NCI-H345 treated with DMSO at 0.1 percent for 48 hours (cell line): ENCODE measurements around the gene ZNF277.
"Not testable (repeated sequence)": the region's sequence is repeated elsewhere in the genome, so short reads cannot be mapped to it uniquely, and the experiment has no call there.

ENCODE experiments used
- DNase-seq: peaks from one replicate; lab custom pipeline; 2025; ENCODE audit not compliant: unreplicated experiment; lab: John Stamatoyannopoulos, UW

The ZNF277 gene

DNA sequence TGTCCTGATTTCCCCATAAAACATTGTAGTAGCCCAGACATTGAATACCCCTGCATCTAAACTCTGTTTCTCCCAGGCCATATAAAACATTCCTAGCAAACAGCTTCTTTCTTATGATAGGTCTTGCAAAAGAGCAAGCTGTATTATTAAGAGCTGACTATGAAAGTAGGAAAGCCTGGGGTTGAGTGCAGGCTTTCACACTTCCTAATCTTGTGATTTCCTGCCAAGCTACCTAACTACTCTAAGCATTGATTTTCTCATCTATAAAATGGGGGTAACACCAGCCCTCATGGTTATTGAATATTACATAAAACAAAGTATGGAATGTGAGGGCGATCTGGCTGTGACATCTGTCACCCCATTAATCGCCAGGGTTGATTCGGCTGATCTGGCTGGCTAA lies 81.8 kb downstream of the ZNF277 start:
- no peak for DNase-seq

DNA sequence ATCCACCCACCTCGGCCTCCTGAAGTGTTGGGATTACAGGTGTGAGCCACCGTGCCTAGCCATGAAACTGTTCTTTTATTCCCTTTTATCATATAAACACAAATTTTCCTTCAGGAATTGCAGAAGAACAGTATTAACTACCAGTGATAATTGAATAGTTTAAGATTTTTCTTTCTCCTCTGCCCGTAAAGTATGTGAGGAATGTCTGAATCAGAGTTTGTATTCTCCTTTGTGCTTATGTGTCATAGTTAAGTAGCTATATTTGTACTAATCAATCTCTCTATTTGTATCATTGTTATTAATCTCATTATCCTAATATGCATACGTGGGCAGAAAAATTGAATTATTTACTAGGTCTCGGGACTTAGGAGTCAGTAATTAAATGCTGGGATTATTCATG lies 83.6 kb downstream of the ZNF277 start:
- DNase-seq, result no peak

DNA sequence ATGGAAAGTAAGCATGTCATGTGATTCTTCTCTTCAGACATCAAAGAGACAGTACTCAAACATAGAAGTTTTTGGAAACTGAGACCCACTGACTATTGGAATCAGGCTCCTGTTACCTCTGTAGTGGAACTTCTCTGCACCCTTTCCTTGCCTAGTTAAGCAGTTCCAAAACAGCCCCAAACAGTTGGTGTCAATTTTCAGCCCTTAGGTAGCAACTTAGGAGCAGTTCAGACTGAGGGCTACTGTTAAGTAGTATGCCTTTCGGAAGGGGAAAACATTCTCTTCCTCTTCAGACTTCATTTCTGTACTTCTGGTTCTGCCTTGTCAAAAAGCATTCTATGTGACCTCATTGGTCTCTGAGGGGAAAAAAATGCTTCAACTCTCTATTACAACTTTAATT lies 85.7 kb downstream of the ZNF277 start:
- DNase-seq, result no peak

DNA sequence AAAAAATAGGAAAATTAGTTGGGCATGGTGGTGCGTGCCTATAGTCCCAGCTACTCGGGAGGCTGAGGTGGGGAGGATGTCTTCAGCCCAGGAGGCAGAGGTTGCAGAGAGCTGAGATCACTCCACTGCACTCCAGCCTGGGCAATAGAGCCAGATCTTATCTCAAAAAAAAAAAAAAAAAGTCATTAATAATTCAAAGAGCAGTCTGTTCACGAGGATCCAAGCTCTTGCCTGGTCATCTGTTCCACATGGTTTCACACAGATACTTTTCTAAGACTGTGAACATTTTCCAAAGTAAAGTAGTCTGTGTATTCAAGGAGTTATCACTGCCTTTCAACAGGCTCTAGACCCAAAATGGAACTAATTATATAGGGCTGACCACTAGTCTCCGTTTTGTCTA lies 86.9 kb downstream of the ZNF277 start:
- no peak for DNase-seq

DNA sequence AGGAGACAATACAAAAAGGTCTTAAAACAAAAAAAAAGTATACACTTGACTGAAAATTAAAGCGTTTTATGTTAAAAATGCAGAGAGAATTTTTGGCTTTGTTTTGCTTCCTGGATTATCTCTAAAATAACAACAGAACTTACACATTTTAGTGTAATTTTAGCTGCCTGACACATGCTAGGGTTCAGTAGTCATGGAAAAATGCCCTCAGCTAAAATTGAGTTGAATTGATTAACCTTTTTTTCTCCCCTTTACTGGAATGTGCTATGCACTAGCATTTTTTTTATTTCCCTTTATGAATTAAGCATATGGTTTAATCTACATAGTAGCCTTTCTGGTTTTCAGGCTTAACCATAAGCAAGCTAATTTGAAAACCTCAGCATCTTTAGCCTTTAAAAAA lies 89.9 kb downstream of the ZNF277 start:
- DNase-seq, result no peak

DNA sequence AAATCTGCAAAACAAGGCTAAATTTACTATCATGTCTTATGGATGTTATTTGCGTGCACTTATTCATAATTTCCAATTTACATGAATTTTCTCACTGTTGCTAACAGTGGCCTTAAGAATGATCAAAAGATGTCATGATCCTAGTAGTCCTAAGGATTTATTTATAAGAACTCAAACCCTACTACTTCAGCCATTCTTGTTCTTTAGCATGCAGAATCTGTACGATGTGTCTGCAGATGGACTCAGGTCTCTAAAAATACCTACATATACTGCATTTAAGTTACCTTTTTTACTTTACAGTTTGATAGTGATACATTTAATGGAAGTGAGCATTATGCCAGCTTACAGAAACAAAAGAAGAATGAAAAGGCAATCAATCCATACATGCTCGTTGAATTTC lies 91.2 kb downstream of the ZNF277 start:
- no peak for DNase-seq

DNA sequence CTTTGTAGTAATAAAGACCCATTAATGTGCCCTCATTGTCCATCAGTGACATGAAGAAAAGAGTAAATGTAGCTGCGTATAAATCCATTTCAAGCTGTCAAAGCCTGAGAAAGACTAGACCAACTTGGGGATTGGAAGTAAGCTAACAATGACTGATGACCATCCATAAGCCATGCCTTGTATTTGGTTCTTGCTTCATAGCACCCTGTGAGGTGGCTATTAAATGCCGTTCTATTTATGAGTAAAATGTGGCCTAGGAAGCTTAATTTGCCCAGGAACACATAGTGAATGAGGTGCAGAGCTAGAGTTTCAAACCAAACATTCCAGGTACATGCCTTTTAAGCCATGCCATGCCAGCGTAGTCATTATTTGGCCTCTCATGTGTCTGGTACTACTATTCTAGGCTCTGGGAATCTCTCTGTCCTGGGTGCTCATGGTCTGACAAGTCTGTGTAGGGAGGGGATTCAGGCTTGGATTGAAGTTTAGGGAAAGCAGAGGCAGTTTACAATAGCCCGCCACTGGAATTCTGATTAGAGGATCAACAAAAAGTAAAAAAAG lies 92.1 kb downstream of the ZNF277 start:
- no peak for DNase-seq

DNA sequence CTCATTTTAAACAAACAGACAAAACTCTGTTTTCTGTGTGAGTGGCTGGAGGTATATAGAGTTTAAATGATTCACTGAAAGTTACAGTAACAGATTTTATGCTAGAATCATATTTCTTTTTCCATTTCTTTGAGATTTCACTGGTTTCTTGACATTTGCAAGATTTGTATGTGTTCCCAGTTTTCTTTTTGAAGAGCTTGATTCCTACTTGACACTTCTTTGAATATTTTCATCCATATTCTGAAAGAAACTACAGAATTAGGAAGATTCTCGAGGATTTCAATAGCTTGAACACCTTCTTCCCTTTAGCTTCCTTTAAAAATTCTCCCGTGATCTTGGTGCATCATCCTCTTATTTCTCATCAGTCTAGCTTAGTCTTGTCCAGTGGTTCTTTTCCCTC lies 93.6 kb downstream of the ZNF277 start:
- DNase-seq, result no peak

DNA sequence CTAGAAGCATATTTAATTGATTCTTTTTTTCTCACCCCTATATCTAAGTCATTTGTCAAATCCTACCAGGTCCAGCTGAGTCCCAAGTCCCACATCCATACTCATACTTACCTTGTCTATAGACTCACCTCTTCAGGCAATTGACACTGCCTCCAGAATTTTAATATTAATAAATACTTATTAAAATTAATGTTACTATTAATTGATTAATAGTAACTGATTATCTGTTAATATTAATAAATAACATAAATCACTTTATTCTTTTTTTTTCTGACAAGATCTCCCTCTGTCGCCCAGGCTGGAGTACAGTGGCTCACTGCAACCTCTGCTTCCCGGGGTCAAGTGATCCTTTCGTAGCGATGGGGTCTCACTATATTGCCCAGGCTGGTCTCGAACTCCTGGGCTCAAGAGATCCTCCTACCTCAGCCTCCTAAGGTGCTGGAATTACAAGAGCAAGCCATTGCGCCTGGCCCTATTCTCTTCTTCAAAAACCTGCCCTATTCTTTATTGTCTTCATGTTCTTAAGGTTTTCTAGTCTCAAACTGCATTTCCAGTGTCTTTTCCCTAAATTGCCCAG lies 94.4 kb downstream of the ZNF277 start:
- no peak for DNase-seq

DNA sequence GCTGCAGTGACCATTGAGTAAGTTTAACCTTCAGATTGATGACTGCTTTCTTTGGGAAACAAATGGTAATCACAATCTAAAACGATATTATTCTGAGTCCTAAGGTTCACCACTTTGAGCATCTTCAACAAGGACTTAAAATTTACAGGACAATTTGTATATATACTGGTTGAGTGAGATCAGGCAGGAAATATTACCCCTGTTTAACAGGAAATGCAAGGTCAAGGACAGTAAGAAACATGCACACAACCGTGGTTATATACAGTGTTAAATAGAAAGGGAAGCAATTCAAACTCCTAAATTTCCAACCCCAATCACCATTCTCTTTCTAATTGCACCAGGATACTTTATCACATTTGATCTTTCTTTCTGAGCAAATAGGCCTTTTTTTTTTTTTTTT lies 96.1 kb downstream of the ZNF277 start:
- no peak for DNase-seq

DNA sequence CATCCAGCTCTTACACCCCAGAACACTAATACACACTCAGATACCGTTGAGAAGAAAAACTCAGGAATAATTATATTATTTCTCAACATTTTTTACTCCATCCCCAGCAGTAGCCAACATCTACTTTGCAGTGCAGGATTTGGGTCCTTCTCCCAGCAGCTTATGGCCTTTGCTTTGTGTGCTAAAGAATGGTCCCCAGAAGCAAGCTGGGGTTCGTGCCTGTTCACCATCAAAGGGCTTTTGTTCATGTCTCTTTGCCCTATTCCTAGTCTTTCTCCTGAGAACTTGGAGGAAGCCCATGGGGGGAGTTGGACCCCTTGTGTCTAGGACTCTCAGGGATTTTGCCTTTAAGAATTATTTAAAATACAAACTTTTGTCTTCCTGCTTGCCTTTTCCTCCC lies 100.4 kb downstream of the ZNF277 start:
- no peak for DNase-seq

DNA sequence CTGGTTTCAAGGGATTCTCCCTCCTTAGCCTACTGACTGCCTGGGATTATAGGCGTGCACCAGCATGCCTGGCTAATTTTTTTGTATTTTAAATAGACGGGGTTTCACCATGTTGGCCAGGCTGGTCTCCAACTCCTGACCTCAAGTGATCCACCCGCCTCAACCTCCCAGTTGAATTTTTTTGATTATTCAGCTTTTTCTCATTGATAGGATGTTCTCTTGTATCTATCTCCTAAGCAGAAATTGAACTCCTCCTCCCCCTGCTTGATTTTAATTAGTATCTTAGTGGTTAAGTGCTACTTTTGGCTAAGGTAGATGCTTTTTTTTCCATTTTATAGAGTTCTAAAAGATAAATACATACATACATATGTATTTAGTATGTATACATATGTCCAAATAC lies 101.0 kb downstream of the ZNF277 start:
- no peak for DNase-seq

DNA sequence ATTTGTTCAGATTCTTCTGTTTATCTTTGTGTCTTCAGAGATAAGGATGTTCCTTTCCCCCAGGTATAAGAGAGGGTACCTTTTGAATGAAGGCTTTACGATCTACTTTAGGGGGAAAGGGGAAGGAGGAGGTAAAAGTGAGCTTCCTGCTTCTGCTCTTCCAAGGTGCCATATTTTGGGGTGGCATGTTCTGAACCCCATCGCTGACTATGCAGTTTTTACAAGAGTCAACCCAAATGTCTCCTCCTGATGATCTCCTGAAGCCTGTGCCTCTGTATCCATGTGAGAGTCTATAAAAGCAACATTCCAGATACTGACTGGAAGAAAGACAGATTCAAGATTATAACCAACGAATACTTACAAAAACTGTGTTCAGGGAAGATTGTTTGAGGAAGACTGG lies 102.5 kb downstream of the ZNF277 start:
- no peak for DNase-seq

DNA sequence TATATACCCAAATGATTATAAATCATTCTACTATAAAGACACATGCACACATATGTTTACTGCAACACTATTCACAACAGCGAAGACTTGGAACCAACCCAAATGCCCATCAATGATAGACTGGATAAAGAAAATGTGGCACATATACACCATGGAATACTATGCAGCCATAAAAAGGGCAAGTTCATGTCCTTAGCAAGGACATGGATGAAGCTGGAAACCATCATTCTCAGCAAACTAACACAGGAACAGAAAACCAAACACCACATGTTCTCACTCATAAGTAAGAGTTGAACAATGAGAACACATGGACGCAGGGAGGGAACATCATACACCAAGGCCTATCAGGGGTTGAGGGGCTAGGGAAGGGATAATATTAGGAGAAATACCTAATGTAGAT lies 110.3 kb downstream of the ZNF277 start:
- not testable (repeated sequence) for DNase-seq

DNA sequence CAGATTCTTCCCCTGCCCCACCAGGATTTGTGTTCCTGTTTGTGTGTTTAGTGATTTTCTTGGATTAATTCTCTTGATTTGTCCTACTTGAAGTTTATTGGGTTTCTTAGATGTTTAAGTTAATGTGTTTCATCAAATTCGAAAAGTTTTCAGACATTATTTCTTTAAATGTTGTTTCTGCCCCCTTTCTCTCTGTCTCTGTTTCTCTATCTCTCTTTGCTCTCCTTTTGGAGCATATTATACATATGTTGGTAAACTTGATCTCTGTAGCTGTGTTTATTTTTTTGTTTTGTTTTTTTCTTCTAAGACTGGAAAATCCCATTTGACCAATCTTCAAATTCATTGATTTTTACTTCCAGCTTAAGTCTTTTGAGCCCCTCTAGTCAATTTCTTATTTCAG lies 115.6 kb downstream of the ZNF277 start:
- DNase-seq, result no peak

DNA sequence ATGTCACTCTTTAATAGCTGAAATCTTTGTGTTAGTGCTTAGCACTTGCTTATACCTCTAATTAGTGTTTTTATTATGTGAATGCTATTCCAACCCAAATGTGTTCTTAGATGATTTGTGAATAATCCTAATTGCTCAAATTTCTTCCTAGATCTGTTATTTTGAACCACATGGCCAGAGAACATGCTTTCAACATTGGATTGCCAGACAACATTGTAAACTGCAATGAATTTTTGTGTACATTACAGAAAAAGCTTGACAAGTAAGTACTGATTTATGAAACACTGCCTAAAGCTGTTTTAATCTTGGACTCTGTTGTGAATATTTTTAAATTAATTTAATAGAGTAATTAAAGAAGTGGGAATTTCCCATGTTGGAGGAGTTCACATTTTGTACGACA lies 121.1 kb downstream of the ZNF277 start:
- no peak for DNase-seq

DNA sequence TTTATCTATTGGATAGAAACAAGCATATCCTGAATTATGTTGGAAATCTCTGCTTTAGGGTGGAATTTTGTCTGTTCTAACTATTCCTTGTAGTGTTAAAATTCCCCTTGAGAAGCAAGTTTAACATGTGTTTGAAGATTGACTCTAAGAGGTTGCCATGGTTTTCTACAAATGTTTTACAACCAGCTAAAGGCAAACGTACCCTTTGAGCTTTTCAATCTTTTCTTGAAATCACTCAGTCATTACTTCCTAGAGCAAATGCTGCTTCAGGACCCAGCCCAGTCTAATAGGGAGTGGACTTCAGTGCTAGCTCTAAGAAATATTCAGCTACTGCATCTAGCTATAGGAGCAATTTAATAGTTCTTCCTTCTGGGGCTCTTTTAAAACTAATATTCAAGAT lies 125.0 kb downstream of the ZNF277 start:
- DNase-seq, result no peak

DNA sequence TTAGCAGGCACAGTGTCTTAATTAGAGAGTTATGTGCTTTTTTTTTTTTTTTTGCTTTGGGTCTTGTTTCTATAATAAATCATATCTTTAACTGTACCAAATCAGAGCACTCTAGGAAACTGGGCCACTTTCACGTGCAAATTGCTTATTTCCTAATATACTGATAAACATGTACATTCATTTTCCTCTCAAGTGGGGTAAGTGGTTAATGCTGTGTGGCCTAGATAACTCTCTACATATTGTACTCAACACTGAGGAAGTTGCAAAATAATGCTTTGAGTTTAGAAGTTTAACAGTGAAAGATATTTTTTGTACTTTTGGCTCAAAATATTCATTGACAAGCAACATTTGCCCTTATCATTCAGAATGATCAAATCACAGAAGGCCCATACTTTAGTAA lies 127.9 kb downstream of the ZNF277 start:
- no peak for DNase-seq

DNA sequence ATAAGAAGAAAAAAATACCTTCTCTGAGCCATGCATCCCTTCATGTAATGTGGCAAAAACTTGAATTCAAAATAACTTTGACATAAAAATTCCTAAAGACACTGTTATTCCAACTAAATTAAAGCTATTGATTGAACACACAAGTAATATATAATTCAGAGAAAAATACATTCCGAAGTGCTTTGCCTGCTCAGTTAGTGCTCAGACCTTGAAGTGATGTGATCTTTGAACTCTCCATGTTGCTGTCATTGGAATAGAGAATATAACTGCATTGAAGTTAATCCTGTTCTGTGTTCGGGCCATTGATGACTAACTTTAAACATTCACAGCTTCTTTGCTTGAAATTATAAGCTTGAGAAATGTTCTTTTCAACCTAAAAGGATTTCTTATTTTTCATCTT lies 129.8 kb downstream of the ZNF277 start:
- no peak for DNase-seq

DNA sequence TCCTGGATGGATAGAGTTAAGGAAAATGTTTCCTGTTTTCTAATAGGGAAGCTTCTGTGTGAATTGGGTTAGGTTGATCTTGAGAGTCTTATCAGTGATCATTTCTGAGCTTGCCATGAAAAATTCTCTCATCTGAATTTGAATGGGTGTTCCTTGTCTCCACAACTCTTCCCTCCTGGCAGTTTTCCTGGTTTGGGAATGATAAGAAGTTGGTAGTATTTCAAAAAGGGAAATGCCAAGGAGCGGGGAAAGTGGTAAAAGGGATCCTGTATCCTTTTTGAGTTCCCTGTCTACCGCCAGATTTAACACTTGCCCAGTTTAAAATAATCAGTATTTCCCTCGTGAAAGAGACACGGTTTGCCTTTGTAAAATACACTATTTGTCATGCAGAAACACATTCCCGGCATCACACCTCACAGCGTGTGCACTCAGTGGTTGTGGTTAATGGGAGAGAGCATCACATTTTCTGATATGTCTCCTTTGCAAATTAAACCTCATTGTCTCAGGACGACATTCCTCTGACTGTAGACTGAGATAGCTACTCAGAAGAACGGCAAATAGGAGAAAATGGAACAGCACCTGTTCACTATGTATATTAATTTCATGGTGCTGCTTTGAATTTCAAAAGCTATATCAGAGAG lies 130.6 kb downstream of the ZNF277 start:
- DNase-seq, result no peak

DNA sequence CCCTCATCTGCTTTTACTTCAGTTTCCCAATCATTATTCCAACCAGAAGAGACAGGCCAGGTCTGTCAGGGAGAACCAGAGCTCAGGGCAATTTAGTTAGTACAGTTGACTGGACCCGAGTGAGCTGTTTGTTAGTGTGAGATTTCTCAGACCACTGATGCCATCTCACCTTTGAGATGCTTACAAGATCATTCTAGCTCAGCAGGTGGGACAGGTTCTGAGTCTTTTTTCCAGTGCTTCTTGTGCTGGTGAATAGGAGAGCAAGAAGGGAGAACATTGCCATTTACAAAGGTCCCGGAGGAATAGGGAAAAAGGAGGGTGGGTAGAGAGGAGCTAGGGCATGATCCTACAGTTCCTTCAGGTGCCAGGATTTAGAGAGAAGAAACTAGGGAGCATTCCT lies 131.4 kb downstream of the ZNF277 start:
- no peak for DNase-seq

DNA sequence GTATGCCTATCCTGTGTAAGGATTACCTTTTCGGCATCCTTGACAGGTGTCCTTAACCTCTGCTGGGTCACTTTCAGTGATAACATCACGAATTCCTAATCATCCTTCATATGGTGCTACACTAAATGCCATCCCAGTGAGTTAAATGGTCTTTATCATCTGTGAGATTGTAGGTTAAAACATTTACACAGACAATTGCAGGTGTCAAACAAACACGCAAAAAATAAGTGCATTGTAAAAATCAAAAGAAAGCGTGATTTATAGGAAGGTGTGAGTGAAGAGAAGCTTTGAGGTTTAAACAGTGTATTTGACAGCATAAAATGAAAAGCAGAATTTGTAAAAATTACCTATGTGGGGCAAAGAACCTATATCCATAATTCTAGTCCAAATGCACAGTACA lies 132.3 kb downstream of the ZNF277 start:
- DNase-seq, result no peak

DNA sequence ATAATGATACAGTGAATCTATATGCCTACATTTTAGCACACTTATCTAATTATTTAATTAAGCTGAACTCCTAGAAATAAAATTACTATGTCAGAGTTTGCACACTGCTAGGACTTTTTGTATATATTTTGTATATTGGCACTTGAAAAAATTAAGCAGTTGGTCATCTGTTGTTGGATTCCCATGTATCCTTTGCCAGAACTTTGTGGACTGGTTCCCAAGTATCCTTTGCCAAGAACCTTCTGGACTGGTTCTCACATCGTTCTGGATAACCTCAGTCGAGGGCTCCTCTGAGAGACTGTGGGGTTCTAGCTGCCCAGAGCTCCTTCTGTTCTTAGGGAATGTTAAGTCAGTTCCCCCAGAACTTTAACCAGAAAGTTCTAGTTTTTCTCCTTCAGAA lies 135.0 kb downstream of the ZNF277 start:
- no peak for DNase-seq
